Effector memory CD4-positive, alpha-beta T cell (primary cell): ENCODE results near the gene DENND5A.
"Not testable (repeated sequence)": the region's sequence is repeated elsewhere in the genome, so short reads cannot be mapped to it uniquely, and the experiment has no call there.

Experiments used
- DNase-seq, 3 donors: peaks; one replicate each; pipeline ENCODE4 v3.0.0-alpha.2; 2020
- H3K27ac ChIP-seq: 2 replicates; pipeline ENCODE4 v1.7.0; 2013; ENCODE audit warnings: mild to moderate bottlenecking, low read length, moderate library complexity; ENCODE audit not compliant: insufficient read depth, poor library complexity, severe bottlenecking
- H3K27me3 ChIP-seq: replicated peaks from 2 replicates; pipeline ENCODE4 v1.7.0; 2013; ENCODE audit warnings: mild to moderate bottlenecking, low read length; ENCODE audit not compliant: insufficient read depth, control insufficient read depth, poor library complexity, severe bottlenecking
- H3K36me3 ChIP-seq: 2 replicates; pipeline ENCODE4 v1.7.0; 2013; ENCODE audit warnings: mild to moderate bottlenecking, low read length, moderate library complexity; ENCODE audit not compliant: control insufficient read depth, insufficient read depth
- H3K4me1 ChIP-seq: 2 replicates; pipeline ENCODE4 v1.7.0; 2013; ENCODE audit warnings: low read length, mild to moderate bottlenecking; ENCODE audit not compliant: control insufficient read depth, insufficient read depth, poor library complexity, severe bottlenecking
- H3K4me3 ChIP-seq: 2 replicates; pipeline ENCODE4 v1.7.0; 2013; ENCODE audit warnings: low read length, low read depth, mild to moderate bottlenecking; ENCODE audit not compliant: insufficient read depth, poor library complexity, severe bottlenecking
- H3K9me3 ChIP-seq: 2 replicates; pipeline ENCODE4 v1.7.0; 2013; ENCODE audit warnings: mild to moderate bottlenecking, low read length, moderate library complexity; ENCODE audit not compliant: control insufficient read depth

Gene DENND5A

GRCh38 chr11:9214765-9215164, 50.4 kb downstream of the DENND5A start:
- Histone ChIP-seq H3K27ac (no peak overlapping the region), H3K9me3 (no peaks in the 10 kb centered on the region), H3K36me3 (no peaks in the 10 kb centered on the region), H3K4me1 (peaks cover 7% of the 10 kb centered on the region), H3K27me3 (no peaks in the 10 kb centered on the region), H3K4me3 (no peak overlapping the region)
- DNase-seq: no peak

- no peaks in the 10 kb centered on the region for H3K36me3 ChIP-seq
- H3K9me3 ChIP-seq: no peaks in the 10 kb centered on the region
- H3K4me1 ChIP-seq: peaks cover 11% of the 10 kb centered on the region
- H3K27me3 ChIP-seq: no peaks in the 10 kb centered on the region
- H3K27ac ChIP-seq: no peak overlapping the region
- no peak overlapping the region for H3K4me3 ChIP-seq
- no peak for DNase-seq
These were observed 53.8 kb downstream of the DENND5A start for GRCh38 chr11:9211322-9211721.

- Histone ChIP-seq H3K36me3 (no peaks in the 10 kb centered on the region), H3K27ac (no peak overlapping the region), H3K4me1 (peaks cover 11% of the 10 kb centered on the region), H3K9me3 (no peaks in the 10 kb centered on the region), H3K27me3 (no peaks in the 10 kb centered on the region), H3K4me3 (no peak overlapping the region)
- DNase-seq: no peak
These were observed 54.2 kb downstream of the DENND5A start for GRCh38 chr11:9210922-9211320.

- no peaks in the 10 kb centered on the region for H3K9me3 ChIP-seq
- no peaks in the 10 kb centered on the region for H3K36me3 ChIP-seq
- H3K4me3 ChIP-seq: no peak overlapping the region
- no peak overlapping the region for H3K27ac ChIP-seq
- DNase-seq: no peak
- no peaks in the 10 kb centered on the region for H3K27me3 ChIP-seq
- H3K4me1 ChIP-seq: peaks cover 11% of the 10 kb centered on the region
These were observed 54.8 kb downstream of the DENND5A start for GRCh38 chr11:9210224-9210921.

- H3K27me3 ChIP-seq, H3K4me3 ChIP-seq, DNase-seq, H3K36me3 ChIP-seq, H3K9me3 ChIP-seq, H3K27ac ChIP-seq: not testable (repeated sequence)
- peaks cover 11% of the 10 kb centered on the region for H3K4me1 ChIP-seq
These were observed 55.5 kb downstream of the DENND5A start for GRCh38 chr11:9209604-9210003.

- Histone ChIP-seq H3K36me3 (no peaks in the 10 kb centered on the region), H3K27me3 (no peaks in the 10 kb centered on the region), H3K9me3 (no peaks in the 10 kb centered on the region), H3K4me1 (peaks cover 11% of the 10 kb centered on the region), H3K27ac (no peak overlapping the region), H3K4me3 (no peak overlapping the region)
- DNase-seq: no peak
These were observed 56.2 kb downstream of the DENND5A start for GRCh38 chr11:9208726-9209501.

GRCh38 chr11:9207229-9207628, 57.9 kb downstream of the DENND5A start:
- Histone ChIP-seq H3K4me1 (peaks cover 11% of the 10 kb centered on the region), H3K9me3 (no peaks in the 10 kb centered on the region), H3K36me3 (peaks cover 3% of the 10 kb centered on the region), H3K4me3 (no peak overlapping the region), H3K27me3 (no peaks in the 10 kb centered on the region), H3K27ac (no peak overlapping the region)
- no peak for DNase-seq

GRCh38 chr11:9206496-9206895, 58.7 kb downstream of the DENND5A start:
- no peak for DNase-seq
- peaks cover 3% of the 10 kb centered on the region for H3K36me3 ChIP-seq
- H3K27me3 ChIP-seq: no peaks in the 10 kb centered on the region
- peaks cover 11% of the 10 kb centered on the region for H3K4me1 ChIP-seq
- H3K4me3 ChIP-seq: no peak overlapping the region
- H3K27ac ChIP-seq: no peak overlapping the region
- no peaks in the 10 kb centered on the region for H3K9me3 ChIP-seq

GRCh38 chr11:9203691-9204311, 61.3 kb downstream of the DENND5A start:
- Histone ChIP-seq H3K27ac (no peak overlapping the region), H3K9me3 (no peaks in the 10 kb centered on the region), H3K4me3 (no peak overlapping the region), H3K27me3 (no peaks in the 10 kb centered on the region), H3K4me1 (no peaks in the 10 kb centered on the region), H3K36me3 (peaks cover 3% of the 10 kb centered on the region)
- DNase-seq: no peak
